Measurements from ENCODE around the gene FBXO42. TPM values are rescaled to one million over a fixed set of nuclear protein-coding genes. Genes with fewer than 3 reads are reported as not detected.
"Not testable (repeated sequence)": the region's sequence is repeated elsewhere in the genome, so short reads cannot be mapped to it uniquely, and the experiment has no call there.

The FBXO42 gene
- total and polyA plus RNA-seq, 12 donors = 14.0 to 44.9 (median 19.7) TPM

DNA sequence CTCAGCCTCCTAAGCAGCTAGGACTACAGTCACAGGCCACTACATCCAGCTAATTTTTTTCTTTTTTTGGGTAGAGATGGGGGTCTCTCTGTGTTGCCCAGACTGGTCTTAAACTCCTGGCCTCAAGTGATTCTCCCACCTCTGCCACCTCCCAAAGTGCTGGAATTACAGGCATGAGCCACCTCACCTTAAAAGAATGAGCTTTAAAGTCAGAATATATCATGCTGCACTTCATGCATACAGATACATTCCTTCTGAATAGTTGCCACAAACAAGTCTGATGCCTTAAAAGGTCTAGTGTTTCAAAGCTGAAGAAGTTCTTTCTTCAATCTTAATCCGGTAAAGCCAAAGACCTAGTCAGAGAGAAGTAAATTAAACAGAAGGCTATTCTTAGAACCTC lies 91.5 kb downstream of the FBXO42 start:
- no peak overlapping the region for H3K27ac ChIP-seq
- no peaks in the 10 kb centered on the region for H3K27me3 ChIP-seq
- 86 to 92% (median 92%) methylated on average over 1 of the region's 1 CpG for WGBS, 4 donors
- peaks cover 0 to 6% of the 10 kb centered on the region in 2 donors for H3K4me1 ChIP-seq (replicated peaks in 1 of 2)
- H3K4me3 ChIP-seq = no peak overlapping the region
- TF ChIP-seq, protein P1, sequence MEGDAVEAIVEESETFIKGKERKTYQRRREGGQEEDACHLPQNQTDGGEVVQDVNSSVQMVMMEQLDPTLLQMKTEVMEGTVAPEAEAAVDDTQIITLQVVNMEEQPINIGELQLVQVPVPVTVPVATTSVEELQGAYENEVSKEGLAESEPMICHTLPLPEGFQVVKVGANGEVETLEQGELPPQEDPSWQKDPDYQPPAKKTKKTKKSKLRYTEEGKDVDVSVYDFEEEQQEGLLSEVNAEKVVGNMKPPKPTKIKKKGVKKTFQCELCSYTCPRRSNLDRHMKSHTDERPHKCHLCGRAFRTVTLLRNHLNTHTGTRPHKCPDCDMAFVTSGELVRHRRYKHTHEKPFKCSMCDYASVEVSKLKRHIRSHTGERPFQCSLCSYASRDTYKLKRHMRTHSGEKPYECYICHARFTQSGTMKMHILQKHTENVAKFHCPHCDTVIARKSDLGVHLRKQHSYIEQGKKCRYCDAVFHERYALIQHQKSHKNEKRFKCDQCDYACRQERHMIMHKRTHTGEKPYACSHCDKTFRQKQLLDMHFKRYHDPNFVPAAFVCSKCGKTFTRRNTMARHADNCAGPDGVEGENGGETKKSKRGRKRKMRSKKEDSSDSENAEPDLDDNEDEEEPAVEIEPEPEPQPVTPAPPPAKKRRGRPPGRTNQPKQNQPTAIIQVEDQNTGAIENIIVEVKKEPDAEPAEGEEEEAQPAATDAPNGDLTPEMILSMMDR (IDR thresholded peaks at IDR 0.05) = no peak
- no peak for TF ChIP-seq POLR2A (IDR thresholded peaks at IDR 0.05)
- intact Hi-C loops (cut with DNase I) = no loop called here
- no peak for DNase-seq
- no peaks in the 10 kb centered on the region for H3K9me3 ChIP-seq (replicated peaks in 1 of 3)
- peaks cover 0 to 8% of the 10 kb centered on the region in 2 donors for H3K36me3 ChIP-seq (replicated peaks in 1 of 2)

DNA sequence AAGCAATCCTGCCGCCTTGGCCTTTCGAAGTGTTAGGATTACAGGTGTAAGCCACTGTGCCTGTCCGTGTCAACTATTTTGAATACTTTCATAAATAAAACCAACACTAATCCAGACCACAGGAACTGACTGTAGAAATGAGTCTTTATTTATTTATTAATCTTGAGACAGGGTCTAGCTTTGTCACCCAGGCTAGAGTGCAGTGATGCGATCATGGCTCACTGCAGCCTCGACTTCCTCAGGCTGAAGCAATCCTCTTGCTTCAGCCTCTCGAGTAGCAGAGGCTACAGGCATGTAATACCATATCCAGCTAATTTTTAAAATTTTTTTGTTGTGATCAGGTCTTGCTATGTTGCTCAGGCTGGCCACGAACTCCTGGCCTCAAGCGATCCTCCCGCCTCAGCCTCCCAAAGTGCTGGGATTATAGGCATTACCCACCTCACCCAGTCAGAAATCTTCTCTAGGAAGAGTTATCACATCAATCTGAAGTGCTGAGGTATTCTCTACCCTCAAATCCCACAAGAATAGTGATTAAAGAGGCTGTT lies 93.6 kb downstream of the FBXO42 start:
- Histone ChIP-seq H3K27me3 (no peaks in the 10 kb centered on the region), H3K9me3 (replicated peaks in 1 of 3) (no peaks in the 10 kb centered on the region), H3K4me3 (no peak overlapping the region), H3K27ac (no peak overlapping the region), H3K4me1 (replicated peaks in 1 of 2) (peaks cover 11 to 14% of the 10 kb centered on the region in 2 donors), H3K36me3 (replicated peaks in 1 of 2) (peaks cover 0 to 15% of the 10 kb centered on the region in 2 donors)
- no peak for TF ChIP-seq POLR2A (IDR thresholded peaks at IDR 0.05)
- TF ChIP-seq, protein P1 (IDR thresholded peaks at IDR 0.05) = no peak
- WGBS, 4 donors = 95 to 97% (median 97%) methylated on average over 9 of the region's 9 CpGs
- DNase-seq = peak in 1 of 7 donors; percentile 45
- intact Hi-C loops (cut with DNase I) = loop anchor here in 1 of 2 donors (10.0 kb wide), 1 partner anchor 96 kb away; the partner anchor contains the start of gene FBXO42

DNA sequence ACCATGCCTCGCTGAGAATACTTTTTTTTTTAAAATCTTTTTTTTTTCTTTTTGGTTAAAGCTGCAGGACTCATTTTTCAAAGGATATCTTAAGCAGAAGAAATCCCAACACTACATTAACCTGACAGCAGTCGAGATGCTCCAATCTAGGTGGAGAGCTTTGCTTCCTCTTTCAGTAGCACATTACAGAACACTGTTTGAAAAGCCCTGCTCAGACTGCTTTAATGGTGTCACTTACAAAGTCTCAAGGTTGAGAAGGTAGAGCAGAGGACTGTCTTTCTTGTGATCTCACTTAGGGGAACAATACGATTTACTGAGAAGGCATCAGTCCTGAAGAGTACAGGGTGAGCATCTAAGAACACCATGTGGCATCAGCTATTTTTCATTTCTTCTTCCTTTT lies 94.3 kb downstream of the FBXO42 start:
- intact Hi-C loops (cut with DNase I) = loop anchor here in 1 of 2 donors (10.0 kb wide), 1 partner anchor 97 kb away; the partner anchor contains the start of gene FBXO42
- Histone ChIP-seq H3K27ac (no peak overlapping the region), H3K9me3 (replicated peaks in 1 of 3) (no peaks in the 10 kb centered on the region), H3K4me3 (no peak overlapping the region), H3K4me1 (replicated peaks in 1 of 2) (peaks cover 12 to 20% of the 10 kb centered on the region in 2 donors), H3K27me3 (no peaks in the 10 kb centered on the region), H3K36me3 (replicated peaks in 1 of 2) (peaks cover 0 to 15% of the 10 kb centered on the region in 2 donors)
- no peak for TF ChIP-seq POLR2A (IDR thresholded peaks at IDR 0.05)
- TF ChIP-seq, protein P1 (IDR thresholded peaks at IDR 0.05) = no peak
- no peak for DNase-seq
- WGBS, 4 donors = 90 to 96% (median 95%) methylated on average over 3 of the region's 3 CpGs

GRCh38 chr1:16257556-16257955 lies 94.7 kb downstream of the FBXO42 start:
- H3K27me3 ChIP-seq; H3K4me3 ChIP-seq; H3K9me3 ChIP-seq (replicated peaks in 1 of 3); H3K27ac ChIP-seq: not testable (repeated sequence)
- WGBS, 4 donors = 95 to 100% (median 97%) methylated on average over 3 of the region's 3 CpGs
- Histone ChIP-seq H3K4me1 (replicated peaks in 1 of 2) (peaks cover 12 to 20% of the 10 kb centered on the region in 2 donors), H3K36me3 (replicated peaks in 1 of 2) (peaks cover 0 to 17% of the 10 kb centered on the region in 2 donors)
- peak in 1 of 7 donors; percentile 9 for DNase-seq
- intact Hi-C loops (cut with DNase I) = loop anchor here in 1 of 2 donors (10.0 kb wide), 1 partner anchor 97 kb away; the partner anchor contains the start of gene FBXO42

- no peaks in the 10 kb centered on the region for H3K27me3 ChIP-seq
- peak in 1 of 7 donors; percentile 12 for DNase-seq
- no peak for TF ChIP-seq POLR2A (IDR thresholded peaks at IDR 0.05)
- TF ChIP-seq, protein P1 (IDR thresholded peaks at IDR 0.05) = no peak
- intact Hi-C loops (cut with DNase I) = loop anchor here in 1 of 2 donors (10.0 kb wide), 1 partner anchor 98 kb away; the partner anchor contains the start of gene FBXO42
- H3K4me1 ChIP-seq (replicated peaks in 1 of 2) = peaks cover 12 to 20% of the 10 kb centered on the region in 2 donors
- H3K4me3 ChIP-seq = no peak overlapping the region
- WGBS, 4 donors = 82 to 87% (median 84%) methylated on average over 4 of the region's 4 CpGs
- H3K36me3 ChIP-seq (replicated peaks in 1 of 2) = peaks cover 0 to 28% of the 10 kb centered on the region in 2 donors
- no peak overlapping the region for H3K27ac ChIP-seq
- H3K9me3 ChIP-seq (replicated peaks in 1 of 3) = no peaks in the 10 kb centered on the region
Observed at GRCh38 chr1:16256478-16256877, 95.8 kb downstream of the FBXO42 start.
